GM12892 (cell line): Measurements from ENCODE around the gene RFT1.

ENCODE experiments used
- POLR2A ChIP-seq: IDR thresholded peaks from 2 replicates; pipeline ENCODE4 v1.6.1; 2011; ENCODE audit warnings: low read depth, low read length, control low read depth
- POLR2AphosphoS5 ChIP-seq: IDR thresholded peaks from 2 replicates; pipeline ENCODE4 v1.6.1; 2011; ENCODE audit warnings: low read depth, low read length, control low read depth

GRCh38 chr3:53158765-53159155 lies 28.5 kb upstream of the RFT1 start:
- TF ChIP-seq POLR2A, result no peak
- TF ChIP-seq POLR2AphosphoS5, result no peak
